Stimulated activated effector memory CD8-positive, alpha-beta T cell treated with anti-CD3 and anti-CD28 coated beads, Interleukin-12 subunit alpha, Interleukin-12 subunit beta, amount 100 ng/mL, for 72 hours (primary cell): ENCODE measurements around the gene JMJD7.
"Not testable (repeated sequence)": the region's sequence is repeated elsewhere in the genome, so short reads cannot be mapped to it uniquely, and the experiment has no call there.

Source experiments
- ATAC-seq: fragments of 150-1000 bp; cut with Tn5 transposase; 2 replicates; pipeline ENCODE4 v1.10.0; 2021
- DNase-seq, 2 donors: peaks; one replicate each; pipeline ENCODE4 v3.0.0; 2021 to 2022; ENCODE audit warnings: low spot score in 2 of 2
- H3K27ac Mint-ChIP-seq: one replicate; pipeline ENCODE4 v1.8.0; 2022; ENCODE audit warnings: mild to moderate bottlenecking, mixed read lengths
- H3K36me3 Mint-ChIP-seq: one replicate; pipeline ENCODE4 v1.8.0; 2022; ENCODE audit warnings: mild to moderate bottlenecking, mixed read lengths
- H3K4me1 Mint-ChIP-seq: one replicate; pipeline ENCODE4 v1.8.0; 2022; ENCODE audit warnings: mixed read lengths
- H3K4me3 Mint-ChIP-seq: one replicate; pipeline ENCODE4 v1.8.0; 2022; ENCODE audit warnings: mild to moderate bottlenecking, mixed read lengths
- H3K9me3 Mint-ChIP-seq: one replicate; pipeline ENCODE4 v1.8.0; 2022; ENCODE audit warnings: mixed read lengths

The JMJD7 gene

DNA sequence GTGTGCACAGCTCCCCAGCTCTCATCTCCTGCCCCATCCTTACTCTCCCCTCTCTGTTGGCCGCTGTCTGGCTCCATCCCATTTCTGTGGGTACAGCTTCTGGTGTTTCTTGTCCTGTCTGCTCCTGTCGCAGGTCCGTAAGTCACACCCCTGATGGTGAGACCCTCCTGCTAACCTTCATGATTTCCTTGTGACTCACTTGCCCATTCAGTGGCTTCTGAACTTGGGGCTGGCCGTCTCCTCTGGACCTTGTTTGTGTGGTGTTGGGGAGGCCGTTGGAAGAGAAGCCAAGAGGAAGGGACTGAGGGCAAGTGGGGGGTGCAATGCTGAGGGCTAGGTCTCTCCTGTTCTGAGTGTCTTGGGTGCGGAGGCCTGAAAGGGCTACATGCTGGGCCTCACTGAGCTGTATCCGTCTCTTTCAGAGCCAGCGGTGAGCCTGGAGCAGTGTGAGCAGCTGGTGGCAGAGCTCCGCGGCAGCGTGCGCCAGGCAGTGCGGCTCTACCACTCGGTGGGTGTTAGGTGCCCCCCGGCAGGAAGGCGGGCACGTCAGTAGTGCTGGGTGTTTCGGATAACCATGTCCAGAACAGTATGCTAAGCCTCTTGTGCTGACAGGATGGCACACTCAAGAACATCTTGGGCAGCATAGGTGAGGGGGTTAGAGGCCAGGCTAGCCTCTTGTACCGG lies 3.7 kb upstream of the JMJD7 start:
- H3K9me3 Mint-ChIP-seq: no peaks in the 10 kb centered on the region
- H3K4me3 Mint-ChIP-seq: no peak overlapping the region
- ATAC-seq: no peak
- peak overlapping the region; percentile 64 for H3K27ac Mint-ChIP-seq
- H3K4me1 Mint-ChIP-seq: peaks cover 23% of the 10 kb centered on the region
- DNase-seq: no peak
- peaks cover 23% of the 10 kb centered on the region for H3K36me3 Mint-ChIP-seq

DNA sequence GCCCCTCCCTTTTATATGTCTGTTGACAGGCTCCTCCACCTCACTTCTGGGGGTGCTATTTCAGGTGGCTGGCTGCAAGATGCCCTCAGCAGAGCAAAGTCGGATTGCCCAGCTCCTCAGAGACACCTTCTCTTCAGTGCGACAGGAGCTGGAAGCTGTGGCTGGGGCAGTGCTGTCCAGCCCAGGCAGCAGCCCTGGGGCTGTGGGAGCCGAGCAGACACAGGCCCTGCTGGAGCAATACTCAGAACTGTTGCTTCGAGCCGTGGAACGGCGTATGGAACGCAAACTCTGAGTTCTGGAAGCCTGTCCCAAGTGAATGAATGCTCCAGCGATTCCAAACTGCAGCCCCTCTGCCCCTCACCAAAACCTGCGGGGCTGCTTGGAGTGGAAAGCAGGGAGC lies 2.7 kb upstream of the JMJD7 start:
- Mint-ChIP-seq H3K4me1 (peaks cover 30% of the 10 kb centered on the region), H3K36me3 (peaks cover 25% of the 10 kb centered on the region), H3K9me3 (no peaks in the 10 kb centered on the region), H3K27ac (no peak overlapping the region), H3K4me3 (no peak overlapping the region)
- ATAC-seq: no peak
- no peak for DNase-seq

DNA sequence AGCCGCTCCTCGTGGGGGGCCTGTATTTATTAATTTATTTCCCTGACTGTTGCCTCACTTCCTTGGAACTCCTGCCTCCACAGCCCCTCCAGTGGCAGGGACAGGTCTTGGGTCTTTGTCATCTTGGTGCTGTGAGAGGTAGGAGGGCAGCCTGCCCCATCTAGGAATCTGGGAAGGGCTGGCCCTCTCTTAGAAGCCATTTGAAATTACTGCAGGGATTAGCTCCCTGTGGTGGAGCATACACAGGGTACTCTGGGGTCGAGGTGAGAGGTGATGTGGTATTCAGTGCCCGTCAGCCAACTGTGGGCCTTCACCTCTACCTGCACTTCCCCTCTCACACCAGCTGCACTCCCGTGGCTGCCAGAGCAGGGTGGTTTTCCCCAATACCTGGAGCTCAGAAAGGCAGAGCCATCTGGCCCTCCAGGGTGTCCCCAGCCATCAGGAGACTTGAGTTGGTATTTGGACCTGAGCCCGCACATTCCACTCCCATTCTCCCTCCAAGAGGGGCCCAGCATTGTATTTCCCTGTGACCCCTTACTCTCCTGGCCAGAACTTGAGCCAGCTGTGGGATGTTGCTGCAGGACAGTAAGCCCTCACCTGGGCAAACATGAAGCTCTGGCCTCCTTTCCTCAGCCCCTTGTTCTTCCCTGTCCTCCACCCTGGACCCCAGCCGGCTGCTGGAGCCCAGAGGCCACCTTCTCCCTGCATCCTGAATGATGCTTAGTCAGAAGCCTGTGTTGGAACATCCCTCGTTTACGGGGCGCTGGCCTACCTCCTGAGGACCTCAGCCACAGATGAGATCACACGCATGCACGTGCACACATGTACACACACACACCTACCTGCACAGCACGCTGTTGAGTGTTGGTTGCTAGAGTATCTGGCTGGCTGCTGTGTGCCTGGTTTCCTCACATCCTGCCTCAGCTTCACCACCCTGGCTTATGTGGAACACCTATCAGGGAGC lies 2.0 kb upstream of the JMJD7 start:
- DNase-seq (no peak), ATAC-seq (no peak)
- Mint-ChIP-seq H3K36me3 (peaks cover 27% of the 10 kb centered on the region), H3K9me3 (no peaks in the 10 kb centered on the region), H3K27ac (peak overlapping the region; percentile 48), H3K4me1 (peaks cover 37% of the 10 kb centered on the region), H3K4me3 (peak overlapping the region; percentile 77)

GRCh38 chr15:41827290-41827879 lies 507 bp upstream of the JMJD7 start:
- Mint-ChIP-seq H3K4me1 (peaks cover 53% of the 10 kb centered on the region), H3K27ac (peak overlapping the region; percentile 53), H3K9me3 (no peaks in the 10 kb centered on the region), H3K36me3 (peaks cover 31% of the 10 kb centered on the region), H3K4me3 (peak overlapping the region; percentile 77)
- ATAC-seq: peak; percentile 2
- DNase-seq: peak in 1 of 2 donors; percentile 17

GRCh38 chr15:41828807-41829141 lies 882 bp downstream of the JMJD7 start:
- H3K4me3 Mint-ChIP-seq: peak overlapping the region; percentile 77
- ATAC-seq: no peak
- H3K27ac Mint-ChIP-seq: peak overlapping the region; percentile 53
- H3K36me3 Mint-ChIP-seq: peaks cover 25% of the 10 kb centered on the region
- H3K4me1 Mint-ChIP-seq: peaks cover 66% of the 10 kb centered on the region
- no peaks in the 10 kb centered on the region for H3K9me3 Mint-ChIP-seq
- no peak for DNase-seq

DNA sequence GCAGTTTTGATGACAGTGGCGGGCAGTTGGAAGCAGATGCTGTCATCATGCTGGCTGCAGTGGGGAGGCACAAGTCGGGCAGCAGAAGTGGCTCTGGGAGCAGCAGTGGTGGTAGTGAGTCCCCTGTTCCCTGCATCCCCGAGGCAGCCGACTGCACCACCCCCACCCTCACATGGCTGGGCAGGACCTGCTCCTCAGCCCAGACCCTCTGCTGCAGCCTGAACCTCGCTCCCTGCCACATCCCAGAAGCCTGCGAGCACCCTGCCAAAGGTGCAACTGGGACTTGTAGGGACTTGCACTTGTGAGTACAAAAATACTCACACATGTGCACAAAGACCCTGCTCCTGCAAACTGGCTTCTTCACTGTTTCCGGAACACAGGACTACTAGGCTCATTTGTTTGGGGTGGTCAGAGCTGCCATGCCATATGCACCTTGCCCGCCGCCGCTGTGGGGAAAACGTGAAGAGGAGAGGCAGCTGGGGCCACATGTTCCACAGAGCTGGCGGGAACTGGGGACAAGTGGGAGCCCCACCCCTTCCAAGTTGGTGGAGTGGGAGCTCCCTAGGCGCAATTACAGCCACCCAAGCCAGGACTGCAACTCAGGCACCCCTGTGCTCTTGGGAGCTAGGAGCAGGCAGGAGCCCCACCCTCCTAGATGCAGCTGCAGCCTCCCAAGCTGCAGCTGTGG lies 2.2 kb downstream of the JMJD7 start:
- no peak for DNase-seq
- H3K27ac Mint-ChIP-seq: no peak overlapping the region
- no peak for ATAC-seq
- no peak overlapping the region for H3K4me3 Mint-ChIP-seq
- H3K4me1 Mint-ChIP-seq: peaks cover 76% of the 10 kb centered on the region
- peaks cover 25% of the 10 kb centered on the region for H3K36me3 Mint-ChIP-seq
- no peaks in the 10 kb centered on the region for H3K9me3 Mint-ChIP-seq

DNA sequence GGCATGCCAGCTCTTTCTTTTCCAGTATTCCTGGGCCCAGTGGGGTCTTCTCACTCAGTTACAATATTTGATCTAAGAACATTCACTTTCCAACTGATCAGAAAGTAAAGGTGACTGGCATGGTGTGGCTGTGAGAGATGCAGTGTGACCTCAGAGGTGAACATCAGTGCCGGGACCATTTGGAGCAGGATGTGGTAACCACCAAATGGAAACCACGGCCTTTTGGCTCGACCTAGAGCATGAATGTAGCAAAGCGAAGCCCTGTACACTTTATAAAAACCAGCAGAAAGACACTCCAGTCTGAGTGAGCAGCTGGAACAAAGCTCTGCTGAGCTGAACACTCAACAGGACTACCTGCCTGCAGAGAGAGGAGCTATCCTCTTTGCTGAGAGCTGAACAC lies 3.4 kb downstream of the JMJD7 start:
- peak; percentile 77 for ATAC-seq
- peaks cover 25% of the 10 kb centered on the region for H3K36me3 Mint-ChIP-seq
- not testable (repeated sequence) for H3K9me3 Mint-ChIP-seq, H3K27ac Mint-ChIP-seq
- DNase-seq: peak; percentile 26 to 62
- peaks cover 74% of the 10 kb centered on the region for H3K4me1 Mint-ChIP-seq
- peak overlapping the region; percentile 9 for H3K4me3 Mint-ChIP-seq

GRCh38 chr15:41832208-41832607 lies 4.3 kb downstream of the JMJD7 start:
- Mint-ChIP-seq H3K36me3 (peaks cover 20% of the 10 kb centered on the region), H3K9me3 (no peaks in the 10 kb centered on the region), H3K4me3 (no peak overlapping the region), H3K4me1 (peaks cover 68% of the 10 kb centered on the region), H3K27ac (no peak overlapping the region)
- ATAC-seq (no peak), DNase-seq (no peak)

GRCh38 chr15:41832875-41833274 lies 5.0 kb downstream of the JMJD7 start:
- Mint-ChIP-seq H3K4me3 (no peak overlapping the region), H3K27ac (peak overlapping the region; percentile 48), H3K9me3 (no peaks in the 10 kb centered on the region), H3K36me3 (peaks cover 20% of the 10 kb centered on the region), H3K4me1 (peaks cover 64% of the 10 kb centered on the region)
- ATAC-seq (peak; percentile 17), DNase-seq (no peak)

- Mint-ChIP-seq H3K27ac (no peak overlapping the region), H3K4me3 (no peak overlapping the region), H3K9me3 (no peaks in the 10 kb centered on the region), H3K4me1 (peaks cover 54% of the 10 kb centered on the region), H3K36me3 (peaks cover 13% of the 10 kb centered on the region)
- ATAC-seq (no peak), DNase-seq (no peak)
Observed at GRCh38 chr15:41834096-41834495, 6.2 kb downstream of the JMJD7 start.

- Mint-ChIP-seq H3K36me3 (peaks cover 3% of the 10 kb centered on the region), H3K4me1 (peaks cover 37% of the 10 kb centered on the region), H3K27ac (no peak overlapping the region), H3K9me3 (no peaks in the 10 kb centered on the region), H3K4me3 (no peak overlapping the region)
- no peak for ATAC-seq
- DNase-seq: no peak
Observed at GRCh38 chr15:41836073-41836472, 8.2 kb downstream of the JMJD7 start.

- Mint-ChIP-seq H3K4me3 (no peak overlapping the region), H3K36me3 (no peaks in the 10 kb centered on the region), H3K27ac (no peak overlapping the region), H3K4me1 (peaks cover 29% of the 10 kb centered on the region), H3K9me3 (no peaks in the 10 kb centered on the region)
- ATAC-seq (no peak), DNase-seq (no peak)
Observed at GRCh38 chr15:41836713-41837454, 9.0 kb downstream of the JMJD7 start.

- no peak within 1 kb of the TSS for H3K27ac Mint-ChIP-seq
Observed at GRCh38 chr15:41838400-41838897, 10.6 kb downstream of the JMJD7 start, which contains the start of gene PLA2G4B. TSS of gene PLA2G4B (plus strand) at chr15:41838847. CDS start at chr15:41838914, 67 bp downstream.

GRCh38 chr15:41839781-41840491 lies 12.0 kb downstream of the JMJD7 start:
- no peak overlapping the region for H3K4me3 Mint-ChIP-seq

More at GRCh38 chr15:41838400-41838897, 10.6 kb downstream of the JMJD7 start, which contains the start of gene PLA2G4B:
- Mint-ChIP-seq H3K4me1 (peaks cover 13% of the 10 kb centered on the region), H3K36me3 (peaks cover 3% of the 10 kb centered on the region), H3K9me3 (no peaks in the 10 kb centered on the region), H3K4me3 (no peak within 1 kb of the TSS)
- DNase-seq (no peak), ATAC-seq (no peak)

More at GRCh38 chr15:41839781-41840491, 12.0 kb downstream of the JMJD7 start:
- Mint-ChIP-seq H3K9me3 (no peaks in the 10 kb centered on the region), H3K36me3 (peaks cover 6% of the 10 kb centered on the region), H3K27ac (no peak overlapping the region), H3K4me1 (peaks cover under 1% of the 10 kb centered on the region)
- ATAC-seq: no peak
- DNase-seq: no peak
